ENCODE data around the gene SIRPA.

GRCh38 chr20:1882026-1882425 is 13.2 kb upstream of the SIRPA start:
- TF ChIP-seq POLR2AphosphoS5 (IDR thresholded peaks at IDR 0.05) (no peak), CTCF (IDR thresholded peaks at IDR 0.05) (no peak), POLR2A (IDR thresholded peaks at IDR 0.05) (no peak)
